ENCODE results near the gene COX8A.

- TF ChIP-seq TCF4 (CRISPR knock-in tag; IDR thresholded peaks at IDR 0.05; ENCODE audit: borderline replicate concordance) = no peak
- no peak for TF ChIP-seq PPARA (CRISPR knock-in tag; IDR thresholded peaks at IDR 0.05; ENCODE audit: borderline replicate concordance)
- no peak for TF ChIP-seq POU6F1 (CRISPR knock-in tag; IDR thresholded peaks at IDR 0.05; ENCODE audit: borderline replicate concordance, low read depth)
- TF ChIP-seq ZFP3 (CRISPR knock-in tag; IDR thresholded peaks at IDR 0.05) = no peak
- TF ChIP-seq PATZ1 (CRISPR knock-in tag; IDR thresholded peaks at IDR 0.05; ENCODE audit: borderline replicate concordance) = no peak
- TF ChIP-seq CSDC2 (CRISPR knock-in tag; IDR thresholded peaks at IDR 0.05) = no peak
- no peak for TF ChIP-seq ZNF565 (CRISPR knock-in tag; conservative IDR thresholded peaks at IDR 0.05; ENCODE audit: low read depth)
- no peak for TF ChIP-seq ARNTL (CRISPR knock-in tag; IDR thresholded peaks at IDR 0.05; ENCODE audit: borderline replicate concordance, low read depth)
- TF ChIP-seq ZFP30 (CRISPR knock-in tag; IDR thresholded peaks at IDR 0.05) = no peak
- TF ChIP-seq SNAI2 (CRISPR knock-in tag; IDR thresholded peaks at IDR 0.05) = no peak
- no peak for TF ChIP-seq CREB5 (CRISPR knock-in tag; IDR thresholded peaks at IDR 0.05; ENCODE audit: low read depth)
- no peak for TF ChIP-seq ZC3H10 (CRISPR knock-in tag; IDR thresholded peaks at IDR 0.05)
These were observed 22.8 kb downstream of the COX8A start for GRCh38 chr11:63997104-63997700.

Measured in SK-N-SH treated with all-trans-retinoic acid at 6 μM for 48 hours (cell line).